ENCODE results near the gene LOX.
"Not testable (repeated sequence)": the region's sequence is repeated elsewhere in the genome, so short reads cannot be mapped to it uniquely, and the experiment has no call there.

LOX gene

GRCh38 chr5:122097391-122097790 lies 19.3 kb upstream of the LOX start:
- no peak for DNase-seq (ENCODE audit: low spot score)

DNA sequence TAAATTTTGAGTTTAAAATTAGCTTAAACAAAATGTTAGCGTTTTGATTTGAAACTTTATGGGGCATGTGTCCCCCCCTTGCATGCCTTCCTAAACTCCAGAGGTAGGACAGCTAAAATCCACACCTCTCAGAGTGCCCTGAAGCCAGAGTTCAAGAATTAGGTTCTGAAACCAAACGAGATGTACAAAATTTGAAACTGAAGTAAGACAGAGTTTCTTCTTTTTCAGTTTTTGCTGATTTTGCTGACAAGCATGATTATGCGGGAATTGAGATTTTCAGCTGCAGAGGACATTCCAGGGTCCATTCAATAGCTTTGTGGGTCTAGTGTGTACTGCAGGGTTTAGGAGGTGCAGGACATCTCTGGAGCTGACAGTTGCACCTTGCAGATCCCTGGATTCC lies 17.1 kb upstream of the LOX start:
- DNase-seq (ENCODE audit: low spot score): no peak

DNA sequence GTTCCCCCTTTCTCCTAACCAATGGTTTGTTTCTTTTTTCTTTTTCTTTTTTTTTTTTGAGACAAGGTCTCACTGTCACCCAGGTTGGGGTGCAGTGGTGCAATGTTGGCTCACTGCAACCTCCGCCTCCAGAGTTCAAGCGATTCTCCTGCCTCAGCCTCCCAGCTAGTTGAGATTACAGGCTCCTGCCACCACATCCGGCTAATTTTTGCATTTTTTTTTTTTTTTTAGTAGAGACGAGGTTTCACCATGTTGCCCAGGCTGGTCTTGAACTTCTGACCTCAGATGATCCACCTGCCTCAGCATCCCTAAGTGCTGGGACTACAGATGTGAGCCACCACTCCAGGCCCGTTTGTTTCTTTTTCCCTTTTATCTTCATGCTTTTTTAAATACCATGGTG lies 16.2 kb upstream of the LOX start:
- not testable (repeated sequence) for DNase-seq (ENCODE audit: low spot score)

GRCh38 chr5:122093415-122094180 lies 15.5 kb upstream of the LOX start:
- DNase-seq (ENCODE audit: low spot score): peak; percentile 45

GRCh38 chr5:122091936-122092600 lies 14.0 kb upstream of the LOX start:
- no peak for DNase-seq (ENCODE audit: low spot score)

- DNase-seq (ENCODE audit: low spot score): no peak
These were observed 11.3 kb upstream of the LOX start for GRCh38 chr5:122089096-122090013.

DNA sequence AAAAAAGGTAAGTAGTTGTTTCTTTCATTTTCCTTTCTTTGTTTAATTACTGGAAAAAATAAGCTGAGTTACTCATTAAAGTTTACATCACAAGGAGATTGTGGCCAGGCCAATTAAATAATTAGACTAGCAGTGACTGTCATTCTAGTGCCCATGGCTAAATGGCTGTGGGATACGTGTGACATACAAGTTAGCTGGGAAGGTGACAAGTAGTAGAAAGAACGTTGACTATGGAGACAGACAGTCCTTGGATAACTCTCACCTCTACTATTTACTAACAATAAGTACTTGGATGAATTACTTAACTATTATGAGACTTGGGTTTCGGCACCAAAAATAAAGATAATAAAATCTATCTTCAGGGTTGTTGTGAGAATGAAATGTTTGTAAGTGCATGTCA lies 7.0 kb upstream of the LOX start:
- no peak for DNase-seq (ENCODE audit: low spot score)

GRCh38 chr5:122083535-122083934 lies 5.5 kb upstream of the LOX start:
- DNase-seq (ENCODE audit: low spot score): no peak

GRCh38 chr5:122081541-122081940 lies 3.5 kb upstream of the LOX start:
- no peak for DNase-seq (ENCODE audit: low spot score)

DNA sequence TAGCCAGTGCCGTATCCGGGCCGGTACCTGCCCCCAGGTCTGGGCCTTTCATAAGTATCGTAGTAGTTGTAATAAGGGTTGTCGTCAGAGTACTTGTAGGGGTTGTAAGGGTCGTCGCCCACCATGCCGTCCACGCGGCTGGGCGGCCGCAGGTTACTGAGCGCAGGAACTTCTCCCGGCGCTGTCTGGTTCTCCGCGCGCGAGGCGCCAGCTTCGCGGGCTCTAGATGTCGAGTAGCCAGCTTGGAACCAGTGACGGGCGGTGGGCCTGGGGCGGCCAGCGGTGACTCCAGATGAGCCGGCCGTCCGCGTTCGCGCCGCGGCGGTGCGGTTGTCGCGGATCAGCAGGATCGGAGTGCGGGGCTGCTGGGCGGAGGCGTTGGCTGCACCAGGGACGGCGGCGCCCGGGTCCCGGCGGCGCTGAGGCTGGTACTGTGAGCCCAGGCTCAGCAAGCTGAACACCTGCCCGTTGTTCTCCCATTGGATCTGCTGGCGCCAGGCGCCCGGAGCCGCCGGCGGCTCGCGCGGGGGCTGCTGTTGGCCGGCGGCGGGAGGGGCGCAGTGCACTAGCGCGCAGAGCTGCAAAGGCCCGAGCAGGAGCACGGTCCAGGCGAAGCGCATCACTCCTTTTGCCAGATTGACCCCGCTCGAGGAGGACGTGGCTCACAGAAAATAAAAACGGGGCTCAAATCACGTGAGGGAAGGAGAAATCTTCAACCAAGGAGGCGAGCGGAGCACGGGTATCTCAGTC lies 518 bp downstream of the LOX start:
- peak; percentile 34 for DNase-seq (ENCODE audit: low spot score)

- DNase-seq (ENCODE audit: low spot score): peak; percentile 69
These were observed 1.2 kb downstream of the LOX start for GRCh38 chr5:122076669-122077365.

- peak; percentile 27 for DNase-seq (ENCODE audit: low spot score)
These were observed 2.0 kb downstream of the LOX start for GRCh38 chr5:122076050-122076461.

DNA sequence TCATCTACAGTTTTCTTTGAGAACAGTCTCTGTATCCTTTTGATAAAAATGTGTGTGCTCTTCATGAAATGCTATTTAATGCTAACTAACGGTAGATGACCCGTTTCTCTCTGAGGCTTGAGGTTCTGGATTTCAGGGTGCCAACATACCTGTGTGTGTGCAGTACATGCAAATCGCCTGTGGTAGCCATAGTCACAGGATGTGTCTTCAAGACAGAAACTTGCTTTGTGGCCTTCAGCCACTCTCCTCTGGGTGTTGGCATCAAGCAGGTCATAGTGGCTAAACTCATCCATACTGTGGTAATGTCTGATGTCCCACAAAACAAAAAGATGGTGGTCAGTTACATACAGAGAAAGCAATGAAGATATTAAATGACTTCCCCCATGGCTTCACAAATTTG lies 4.2 kb downstream of the LOX start:
- DNase-seq (ENCODE audit: low spot score): no peak

DNA sequence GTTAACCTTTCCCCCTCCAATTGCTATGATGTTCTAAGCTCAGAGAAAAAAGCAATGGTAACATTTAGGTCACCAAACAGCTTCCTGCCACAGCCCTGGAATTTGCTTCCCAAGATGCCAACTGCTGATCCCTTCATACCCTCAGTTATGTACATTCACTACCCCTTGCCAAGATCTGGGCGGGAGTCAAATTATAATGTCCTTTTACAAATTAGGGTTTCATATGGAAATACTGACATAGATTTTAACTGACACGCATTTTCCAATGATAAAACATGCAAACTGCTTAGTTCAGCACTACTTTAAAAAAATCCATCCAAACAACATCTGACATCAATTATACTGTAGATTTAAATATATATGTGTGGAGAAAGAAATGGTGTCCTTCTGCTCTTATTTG lies 5.0 kb downstream of the LOX start:
- DNase-seq (ENCODE audit: low spot score): no peak

- no peak for DNase-seq (ENCODE audit: low spot score)
These were observed 10.7 kb downstream of the LOX start for GRCh38 chr5:122067390-122067789.

GRCh38 chr5:122064992-122065391 lies 13.1 kb downstream of the LOX start:
- no peak for DNase-seq (ENCODE audit: low spot score)

GRCh38 chr5:122063836-122064235 lies 14.2 kb downstream of the LOX start:
- DNase-seq (ENCODE audit: low spot score): no peak

GRCh38 chr5:122062205-122062604 lies 15.9 kb downstream of the LOX start:
- DNase-seq (ENCODE audit: low spot score): no peak

- DNase-seq (ENCODE audit: low spot score): no peak
These were observed 21.1 kb downstream of the LOX start for GRCh38 chr5:122056913-122057312.

DNA sequence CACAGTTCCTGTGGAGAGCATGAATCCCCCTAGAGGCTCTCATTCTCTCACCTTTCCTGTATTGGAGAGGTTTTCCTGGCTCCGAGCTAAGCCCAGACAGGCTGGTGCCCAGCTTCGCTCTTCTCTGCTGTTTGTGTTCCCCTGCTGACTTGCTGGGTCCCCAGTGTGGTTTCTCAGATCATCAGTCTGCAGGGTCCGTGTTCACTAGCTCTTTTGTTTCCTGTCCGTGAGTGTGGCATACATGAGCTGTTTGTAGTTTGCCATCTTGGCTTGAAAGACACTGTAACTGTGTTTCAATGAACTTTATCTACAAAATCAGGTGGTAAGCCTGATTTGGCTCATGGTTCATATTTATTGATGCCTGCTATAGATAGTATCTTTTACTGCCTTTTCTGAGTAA lies 23.8 kb downstream of the LOX start:
- no peak for DNase-seq (ENCODE audit: low spot score)

Data from AG08396 (cell line).